HCT116 (cell line): Measurements from ENCODE around the gene IQCK. TPM values are rescaled to one million over a fixed set of nuclear protein-coding genes. Genes with fewer than 3 reads are reported as not detected.

Experiments
- ATAC-seq: fragments of 200-7000 bp; cut with Tn5 transposase; 2 replicates; pipeline ENCODE4 v1.9.1; 2020; ENCODE audit warnings: mild to moderate bottlenecking, moderate library complexity
- BruUV-seq: library from RNA; stranded (reverse); fragments of 400-500 nt; replicated peaks from 2 replicates; lab custom pipeline; 2021; lab: Mats Ljungman, UMichigan
- CTCF ChIA-PET: fragments of 300-600 bp; sonication (Branson Sonifier 250); formaldehyde crosslinking; loops from one replicate; lab custom pipeline; 2021; ENCODE audit warnings: antibody characterized with exemption; lab: Charles Lee
- POLR2A ChIA-PET: fragments of 300-600, 350-600 bp; sonication (Branson Sonifier 250); formaldehyde crosslinking; loops from one replicate; lab custom pipeline; 2021; ENCODE audit warnings: antibody characterized with exemption; lab: Charles Lee
- RAD21 ChIA-PET, 2 experiments: fragments of 300-600 bp; sonication (Branson Sonifier 250); formaldehyde crosslinking; loops; one replicate each; lab custom pipeline; 2023; ENCODE audit warnings: low total read pairs in 2 of 2; ENCODE audit not compliant: uncharacterized antibody in 2 of 2, unreplicated experiment in 2 of 2, low non-redundant PET in 1 of 2; lab: Charles Lee
- DNase-seq: peaks from one replicate; pipeline ENCODE4 v3.0.0-alpha.2; 2010; ENCODE audit warnings: low read depth, low spot score
- H2AFZ ChIP-seq: fragments of 200-600 bp; shearing (Covaris generic), sonication (generic); 2 replicates; pipeline ENCODE4 v1.6.1; 2017; ENCODE audit warnings: low read depth, mixed run types, mixed read lengths, antibody characterized with exemption, low read length; ENCODE audit not compliant: poor library complexity, severe bottlenecking
- H3K27ac ChIP-seq: 2 replicates; pipeline ENCODE4 v1.5.1; 2012; ENCODE audit warnings: low read depth, low read length
- H3K27me3 ChIP-seq: fragments of 200-600 bp; sonication (generic); 2 replicates; pipeline ENCODE4 v1.6.1; 2016; ENCODE audit warnings: mixed run types, low read length, mixed read lengths; ENCODE audit not compliant: insufficient read depth
- H3K36me3 ChIP-seq, 2 experiments: fragments of 200-500 bp in 1 of 2; fragments of 200-600 bp in 1 of 2; sonication (Bioruptor generic) in 1 of 2; sonication (generic) in 1 of 2; 2 replicates each; pipeline versions ENCODE4 v1.5.1 to v1.6.1; 2014 to 2016; ENCODE audit warnings: low read length in 2 of 2, inconsistent platforms in 1 of 2, mixed read lengths in 1 of 2, mixed run types in 1 of 2; ENCODE audit not compliant: insufficient read depth in 2 of 2, control insufficient read depth in 1 of 2
- H3K4me1 ChIP-seq, 2 experiments: fragments of 200-600 bp in 1 of 2; sonication (generic) in 1 of 2; 2 replicates each; pipeline versions ENCODE4 v1.5.1 to v1.6.1; 2012 to 2017; ENCODE audit warnings: low read length in 2 of 2, inconsistent platforms in 1 of 2, mild to moderate bottlenecking in 1 of 2, mixed read lengths in 1 of 2, mixed run types in 1 of 2, moderate library complexity in 1 of 2; ENCODE audit not compliant: insufficient read depth in 2 of 2, control insufficient read depth in 1 of 2
- H3K4me2 ChIP-seq: fragments of 200-600 bp; sonication (generic); 2 replicates; pipeline ENCODE4 v1.6.1; 2017; ENCODE audit warnings: mixed run types, low read length, mixed read lengths
- H3K4me3 ChIP-seq, 2 experiments: fragments of 200-600 bp in 1 of 2; sonication (generic) in 1 of 2; replicated peaks in 1 of 2; 2 replicates each; pipeline ENCODE4 v1.5.1; 2011 to 2016; ENCODE audit warnings: low read length in 2 of 2, control low read depth in 1 of 2, low read depth in 1 of 2, mild to moderate bottlenecking in 1 of 2, mixed read lengths in 1 of 2, mixed run types in 1 of 2
- H3K79me2 ChIP-seq: fragments of 200-600 bp; sonication (generic); 2 replicates; pipeline ENCODE4 v1.6.1; 2017; ENCODE audit warnings: mild to moderate bottlenecking, mixed run types, low read length, moderate library complexity, mixed read lengths; ENCODE audit not compliant: insufficient read depth
- H3K9ac ChIP-seq: fragments of 200-600 bp; sonication (generic); 2 replicates; pipeline ENCODE4 v1.6.1; 2016; ENCODE audit warnings: low read length, mixed read lengths
- H3K9me2 ChIP-seq: fragments of 200-600 bp; sonication (generic), shearing (Covaris generic); 2 replicates; pipeline ENCODE4 v1.6.1; 2017; ENCODE audit warnings: mixed run types, mild to moderate bottlenecking, moderate library complexity; ENCODE audit not compliant: insufficient read depth
- H3K9me3 ChIP-seq, 2 experiments: fragments of 200-500 bp in 1 of 2; fragments of 200-600 bp in 1 of 2; sonication (Bioruptor generic) in 1 of 2; sonication (generic) in 1 of 2; 2 replicates each; pipeline ENCODE4 v1.6.1; 2014 to 2017; ENCODE audit warnings: low read length in 2 of 2, mixed read lengths in 2 of 2, inconsistent platforms in 1 of 2, low read depth in 1 of 2, mild to moderate bottlenecking in 1 of 2, mixed run types in 1 of 2, moderate library complexity in 1 of 2; ENCODE audit not compliant: control insufficient read depth in 1 of 2, insufficient read depth in 1 of 2
- H4K20me1 ChIP-seq: fragments of 200-600 bp; sonication (generic), shearing (Covaris generic); 2 replicates; pipeline ENCODE4 v1.6.1; 2017; ENCODE audit warnings: mixed run types, mild to moderate bottlenecking, moderate library complexity; ENCODE audit not compliant: insufficient read depth
- ATF3 ChIP-seq: IDR thresholded peaks from 2 replicates; pipeline ENCODE4 v1.6.1; 2012
- CBX3 ChIP-seq: IDR thresholded peaks from 2 replicates; pipeline ENCODE4 v1.6.1; 2012; ENCODE audit warnings: low read depth
- CEBPB ChIP-seq: IDR thresholded peaks from 2 replicates; pipeline ENCODE4 v1.6.1; 2012; ENCODE audit warnings: low read depth
- CTCF ChIP-seq, 3 experiments: fragments of 200-600 bp in 1 of 3; sonication (generic) in 1 of 3; IDR thresholded peaks in 2 of 3; conservative IDR thresholded peaks in 1 of 3; 2 replicates each; pipeline ENCODE4 v1.5.1; 2012 to 2017; ENCODE audit warnings: low read depth in 2 of 3, low read length in 2 of 3, antibody characterized with exemption in 1 of 3, borderline replicate concordance in 1 of 3, control low read depth in 1 of 3, mild to moderate bottlenecking in 1 of 3, mixed read lengths in 1 of 3, mixed run types in 1 of 3, moderate library complexity in 1 of 3; ENCODE audit not compliant: insufficient read depth in 1 of 3
- EGR1 ChIP-seq: IDR thresholded peaks from 2 replicates; pipeline ENCODE4 v1.6.1; 2012; ENCODE audit warnings: low read depth
- EZH2 ChIP-seq: fragments of 200-600 bp; sonication (generic); IDR thresholded peaks from 2 replicates; pipeline ENCODE4 v1.6.1; 2017; ENCODE audit warnings: antibody characterized with exemption, mixed run types
- EZH2phosphoT487 ChIP-seq: fragments of 200-600 bp; IDR thresholded peaks from 2 replicates; pipeline ENCODE4 v1.6.1; 2018; ENCODE audit warnings: antibody characterized with exemption, borderline replicate concordance
- FOSL1 ChIP-seq: IDR thresholded peaks from 2 replicates; pipeline ENCODE4 v1.6.1; 2012; ENCODE audit warnings: low read depth
- POLR2AphosphoS5 ChIP-seq: IDR thresholded peaks from 2 replicates; pipeline ENCODE4 v1.6.1; 2011; ENCODE audit warnings: mild to moderate bottlenecking, low read depth, low read length, moderate library complexity
- RAD21 ChIP-seq: IDR thresholded peaks from 2 replicates; pipeline ENCODE4 v1.6.1; 2012; ENCODE audit warnings: low read depth, mild to moderate bottlenecking
- SIN3A ChIP-seq: IDR thresholded peaks from 2 replicates; pipeline ENCODE4 v1.6.1; 2012; ENCODE audit warnings: low read depth
- SP1 ChIP-seq: IDR thresholded peaks from 2 replicates; pipeline ENCODE4 v1.6.1; 2012; ENCODE audit warnings: low read depth
- SRF ChIP-seq: IDR thresholded peaks from 2 replicates; pipeline ENCODE4 v1.6.1; 2012; ENCODE audit warnings: low read depth
- TCF7L2 ChIP-seq: IDR thresholded peaks from 2 replicates; pipeline ENCODE4 v1.7.0; 2011; ENCODE audit warnings: borderline replicate concordance, inconsistent platforms; ENCODE audit not compliant: insufficient read depth, insufficient read length; ENCODE audit errors: extremely low read depth
- YY1 ChIP-seq: IDR thresholded peaks from 2 replicates; pipeline ENCODE4 v1.6.1; 2011; ENCODE audit warnings: low read length, low read depth, moderate library complexity, mild to moderate bottlenecking; ENCODE audit not compliant: insufficient replicate concordance; ENCODE audit errors: extremely low read depth
- ZFX ChIP-seq: fragments of 450-650 bp; IDR thresholded peaks from 2 replicates; pipeline ENCODE4 v1.6.1; 2017
- ZNF274 ChIP-seq: fragments of 200-500 bp; sonication (Bioruptor generic); IDR thresholded peaks from 2 replicates; pipeline ENCODE4 v1.6.1; 2014; ENCODE audit warnings: mild to moderate bottlenecking, low read depth, low read length, inconsistent platforms
- intact Hi-C: fragments of 100-400 bp; cut with micrococcal nuclease; formaldehyde crosslinking; loops from 2 replicates; pipeline ENCODE4 v1.10.0; 2022
- total RNA-seq: library from RNA; stranded (reverse); gene quantifications from one replicate; pipeline ENCODE4 v1.2.1, GENCODE V29; 2021; ENCODE audit not compliant: unreplicated experiment
- TF ChIP-seq, protein P1 (sequence below): IDR thresholded peaks from 2 replicates; pipeline ENCODE4 v1.6.1; 2012

IQCK gene
- total RNA-seq, 1 experiment from 2014 or later: 11.8 TPM

DNA sequence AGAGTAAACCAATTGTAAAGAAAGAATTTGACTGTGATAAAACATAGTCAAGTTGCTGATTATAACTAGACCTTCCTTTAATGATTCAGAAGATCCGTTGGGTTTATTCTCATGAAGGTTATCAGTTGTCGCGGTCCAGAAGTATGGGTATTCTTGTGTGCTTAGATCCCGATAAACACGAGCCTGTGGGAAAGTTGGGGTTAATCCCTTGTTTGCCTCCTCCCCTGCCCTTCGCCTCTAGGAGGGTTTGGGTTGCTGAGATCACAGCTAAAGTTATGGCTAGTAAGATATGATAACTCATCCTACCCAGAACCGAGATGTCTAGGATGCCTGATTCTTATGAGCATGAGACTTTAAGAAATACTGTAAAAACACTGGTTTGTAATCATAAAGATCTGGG lies 99.8 kb downstream of the IQCK start:
- Histone ChIP-seq H3K4me3 (no peak overlapping the region), H3K9ac (no peak overlapping the region), H3K4me1 (no peaks in the 10 kb centered on the region), H3K9me3 (no peaks in the 10 kb centered on the region), H3K36me3 (no peaks in the 10 kb centered on the region), H3K27ac (no peak overlapping the region), H3K79me2 (no peaks in the 10 kb centered on the region)
- no peak for DNase-seq
- ChIA-PET POLR2A (no interaction called here), RAD21 (no interaction called here)
- TF ChIP-seq, protein P1, sequence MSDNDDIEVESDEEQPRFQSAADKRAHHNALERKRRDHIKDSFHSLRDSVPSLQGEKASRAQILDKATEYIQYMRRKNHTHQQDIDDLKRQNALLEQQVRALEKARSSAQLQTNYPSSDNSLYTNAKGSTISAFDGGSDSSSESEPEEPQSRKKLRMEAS: no peak
- no peak for TF ChIP-seq FOSL1
- no peak for TF ChIP-seq EGR1
- no peak for TF ChIP-seq EZH2
- TF ChIP-seq, all 23 proteins: peak for 0
- CTCF ChIA-PET: no interaction called here
- Histone ChIP-seq H3K27me3 (no peaks in the 10 kb centered on the region), H3K9me2 (no peaks in the 10 kb centered on the region), H2AFZ (no peak overlapping the region), H4K20me1 (no peaks in the 10 kb centered on the region), H3K4me2 (no peak overlapping the region)
- intact Hi-C loops: no loop called here
- no TSS peak for BruUV-seq
- no peak for ATAC-seq

- BruUV-seq: no TSS peak
- Histone ChIP-seq H3K9me2 (no peaks in the 10 kb centered on the region), H2AFZ (no peak overlapping the region), H4K20me1 (no peaks in the 10 kb centered on the region), H3K27ac (no peak overlapping the region), H3K27me3 (no peaks in the 10 kb centered on the region), H3K9me3 (no peaks in the 10 kb centered on the region), H3K36me3 (no peaks in the 10 kb centered on the region), H3K4me1 (no peaks in the 10 kb centered on the region), H3K4me3 (no peak overlapping the region), H3K79me2 (no peaks in the 10 kb centered on the region), H3K4me2 (no peak overlapping the region), H3K9ac (no peak overlapping the region)
- ChIA-PET POLR2A (no interaction called here), CTCF (no interaction called here), RAD21 (no interaction called here)
- no peak for DNase-seq
- ATAC-seq: no peak
- intact Hi-C loops: no loop called here
- no peak for TF ChIP-seq ZFX
- no peak for TF ChIP-seq ZNF274
- no peak for TF ChIP-seq EGR1
- TF ChIP-seq TCF7L2: no peak
- TF ChIP-seq SP1: no peak
- no peak for TF ChIP-seq ATF3
- no peak for TF ChIP-seq RAD21
- no peak for TF ChIP-seq YY1
- no peak for TF ChIP-seq EZH2phosphoT487
- no peak for TF ChIP-seq CTCF (IDR thresholded peaks at IDR 0.05 in 2 of 3, conservative IDR thresholded peaks at IDR 0.05 in 1 of 3; ENCODE audit: borderline replicate concordance in 1 of 3, insufficient read depth in 1 of 3, low read depth in 2 of 3, low read length in 2 of 3)
- TF ChIP-seq SRF: no peak
- no peak for TF ChIP-seq POLR2AphosphoS5
- no peak for TF ChIP-seq CEBPB
- TF ChIP-seq EZH2: no peak
- TF ChIP-seq FOSL1: no peak
- no peak for TF ChIP-seq SIN3A
- TF ChIP-seq, protein P1: no peak
- no peak for TF ChIP-seq CBX3
These were observed 104.5 kb downstream of the IQCK start for GRCh38 chr16:19822533-19822932.
